Hematopoietic multipotent progenitor cell (in vitro differentiated cells): ENCODE results near the gene FOXM1. TPM values are rescaled to one million over a fixed set of nuclear protein-coding genes. Genes with fewer than 3 reads are reported as not detected.
"Not testable (repeated sequence)": the region's sequence is repeated elsewhere in the genome, so short reads cannot be mapped to it uniquely, and the experiment has no call there.

Source experiments
- DNase-seq, 3 donors: peaks; one replicate each; pipeline ENCODE4 v3.0.0-alpha.2; 2011 to 2015; ENCODE audit warnings: low read depth in 2 of 3, low spot score in 2 of 3
- total RNA-seq: library from RNA; depleted of rRNA; stranded (reverse); fragments of >200 nt; gene quantifications from one replicate; pipeline ENCODE4 v1.2.3, GENCODE V29; 2012

The FOXM1 gene
- total RNA-seq, 1 donor, result 4.0 TPM

DNA sequence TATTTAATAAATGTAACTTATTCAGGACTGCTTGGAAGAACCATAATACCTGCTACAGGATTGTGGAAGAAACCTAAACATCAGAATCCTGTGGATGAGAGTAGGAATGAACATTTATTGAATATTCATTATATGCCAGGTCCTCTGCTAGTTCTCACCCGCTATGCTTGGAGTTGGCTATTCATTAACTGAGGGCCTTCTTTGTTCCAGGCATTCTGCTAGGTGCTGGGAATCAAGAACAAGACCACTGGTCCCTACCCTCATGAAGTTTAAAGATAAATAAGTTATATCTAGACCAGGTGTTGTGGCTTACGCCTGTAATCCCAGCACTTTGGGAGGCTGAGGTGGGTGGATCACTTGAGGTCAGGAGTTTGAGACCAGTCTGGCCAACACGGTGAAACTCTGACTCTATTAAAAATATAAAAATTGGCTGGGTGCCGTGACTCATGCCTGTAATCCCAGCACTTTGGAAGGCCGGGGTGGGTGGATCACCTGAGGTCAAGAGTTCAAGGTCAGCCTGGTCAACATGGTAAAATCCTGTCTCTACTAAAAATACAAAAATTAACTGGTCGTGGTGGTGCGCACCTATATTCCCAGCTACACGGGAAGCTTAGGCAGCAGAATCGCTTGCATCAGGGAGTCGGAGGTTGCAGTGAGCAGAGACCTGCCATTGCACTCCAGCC lies 9.9 kb upstream of the FOXM1 start:
- DNase-seq, result no peak

DNA sequence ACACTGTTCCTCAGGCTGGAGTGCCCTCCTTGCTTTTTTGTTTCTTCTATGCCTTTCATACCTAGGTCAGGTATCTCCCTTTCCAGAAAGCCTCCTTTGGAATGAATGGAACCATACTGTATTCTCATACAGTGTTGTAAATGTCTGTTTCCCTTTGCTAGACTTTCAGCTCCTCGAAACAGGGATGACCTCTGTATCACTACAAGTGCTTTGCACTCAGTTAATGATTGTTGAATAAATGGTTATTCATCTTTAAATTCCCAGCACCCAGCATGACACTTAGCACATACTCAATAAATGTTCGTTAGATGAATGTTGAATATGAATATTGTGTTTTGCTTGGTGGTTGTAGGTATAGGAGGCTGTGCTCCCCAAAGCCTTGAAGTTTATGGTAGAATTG lies 7.8 kb upstream of the FOXM1 start:
- DNase-seq, result no peak

DNA sequence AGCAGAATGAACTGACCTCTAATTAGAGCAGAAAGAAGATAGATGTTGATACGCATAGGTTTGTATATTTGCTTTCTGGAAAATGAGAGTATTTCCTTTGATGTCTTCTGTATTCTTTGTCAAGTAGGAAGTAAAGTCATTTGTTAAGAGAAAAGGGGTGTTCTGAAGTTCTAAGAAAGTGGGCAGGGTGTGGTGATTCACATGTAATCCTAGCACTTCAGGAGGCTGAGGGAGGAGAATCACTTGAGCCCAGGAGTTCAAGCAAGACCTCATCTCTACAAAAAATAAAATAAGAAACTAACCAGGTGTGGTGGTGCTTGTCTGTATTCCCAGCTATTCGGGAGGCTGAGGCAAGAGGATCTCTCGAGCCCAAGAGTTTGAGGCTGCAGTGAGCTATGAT lies 2.9 kb upstream of the FOXM1 start:
- no peak for DNase-seq

DNA sequence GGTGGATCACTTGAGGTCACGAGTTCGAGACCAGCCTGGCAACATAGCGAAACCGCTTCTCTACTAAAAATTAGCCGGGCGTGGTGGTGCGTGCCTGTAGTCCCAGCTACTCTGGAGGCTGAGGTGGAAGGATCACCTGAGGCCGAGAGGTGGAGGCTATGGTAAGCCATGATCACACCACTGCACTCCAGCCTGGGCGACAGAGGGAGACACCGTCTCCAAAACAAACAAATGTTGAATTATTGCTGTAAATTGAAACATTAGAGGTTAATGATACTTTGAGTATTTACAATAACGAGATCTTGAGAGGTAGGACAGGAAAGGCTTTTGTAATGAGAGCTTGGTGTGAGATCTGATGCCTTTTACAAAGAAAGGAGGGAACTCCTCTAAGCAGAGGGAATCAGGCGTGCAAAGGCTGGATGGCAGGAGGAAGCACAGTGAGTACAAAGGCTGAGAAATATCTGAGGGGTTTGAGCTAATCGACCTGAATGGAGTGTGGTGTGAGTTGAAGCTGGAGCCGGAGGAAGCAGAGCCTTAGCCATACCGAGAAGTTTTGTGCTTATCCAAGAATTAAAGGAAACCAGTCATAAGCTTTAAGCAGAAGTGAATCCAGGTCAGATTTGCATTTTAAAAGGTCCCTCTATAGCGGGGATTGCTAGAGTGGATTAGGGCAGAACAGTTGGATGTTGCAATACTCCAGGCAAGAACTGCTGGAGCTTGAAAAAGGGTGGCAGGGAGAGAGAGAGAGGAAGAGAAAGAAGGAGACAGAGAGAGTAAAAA lies 1.2 kb upstream of the FOXM1 start:
- DNase-seq, result no peak

DNA sequence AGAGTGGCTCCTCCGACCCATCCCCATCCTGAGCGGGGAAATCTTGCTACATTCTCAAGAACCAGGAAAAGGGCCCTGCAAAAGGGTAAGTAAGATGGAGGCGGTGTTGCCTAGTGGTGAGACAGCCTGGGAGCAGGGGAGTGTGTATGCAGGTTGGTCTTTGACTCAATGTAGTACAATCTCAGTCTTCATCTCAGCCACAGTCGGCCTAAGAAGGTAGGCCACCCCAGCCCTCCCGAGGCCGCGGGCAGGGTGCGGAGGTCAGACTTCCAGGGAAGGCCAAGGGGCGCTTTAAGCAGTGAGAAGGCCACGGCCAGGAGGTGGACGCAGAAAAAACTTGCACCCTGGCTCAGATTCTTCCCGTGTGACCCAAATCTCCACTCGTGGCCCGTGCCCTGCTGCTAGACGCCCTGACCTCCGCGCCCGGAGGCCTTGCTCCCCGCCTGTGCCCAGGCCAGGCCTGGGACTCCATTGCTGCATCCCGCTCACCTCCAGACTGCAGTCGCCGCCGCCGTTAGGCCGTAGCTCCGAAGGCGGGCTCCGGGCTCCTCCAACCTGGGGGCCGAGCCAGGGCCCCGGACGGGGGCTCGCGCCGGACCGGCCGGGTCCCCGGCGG lies 435 bp downstream of the FOXM1 start:
- DNase-seq, result peak in 2 of 3 donors; percentile 10

DNA sequence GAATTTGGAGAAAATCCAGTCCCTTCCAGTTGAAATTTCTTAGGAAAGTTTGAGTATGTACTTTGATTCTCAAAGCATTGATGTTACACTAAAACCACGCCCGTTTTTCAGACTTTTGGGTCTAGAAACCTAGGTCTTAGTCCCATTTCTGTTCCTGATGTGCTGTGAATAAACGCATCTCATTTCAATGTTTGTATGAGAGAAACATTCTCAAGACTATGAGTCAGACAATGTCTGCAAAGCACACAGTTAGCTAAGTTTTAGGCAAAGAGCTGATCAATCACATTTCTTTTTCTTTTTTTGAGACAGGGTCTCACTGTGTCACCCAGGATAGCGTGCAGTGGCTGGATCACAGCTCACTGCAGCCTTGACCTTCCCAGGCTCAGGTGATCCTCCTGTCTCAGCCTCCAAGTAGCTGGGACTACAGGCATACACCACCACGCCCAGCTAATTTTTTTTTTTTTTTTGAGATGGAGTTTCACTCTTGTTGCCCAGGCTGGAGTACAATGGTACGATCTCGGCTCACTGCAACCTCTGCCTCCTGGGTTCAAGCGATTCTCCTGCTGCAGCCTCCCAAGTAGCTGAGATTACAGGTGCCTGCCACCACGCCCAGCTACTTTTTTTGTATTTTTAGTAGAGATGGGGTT lies 7.9 kb downstream of the FOXM1 start:
- not testable (repeated sequence) for DNase-seq

DNA sequence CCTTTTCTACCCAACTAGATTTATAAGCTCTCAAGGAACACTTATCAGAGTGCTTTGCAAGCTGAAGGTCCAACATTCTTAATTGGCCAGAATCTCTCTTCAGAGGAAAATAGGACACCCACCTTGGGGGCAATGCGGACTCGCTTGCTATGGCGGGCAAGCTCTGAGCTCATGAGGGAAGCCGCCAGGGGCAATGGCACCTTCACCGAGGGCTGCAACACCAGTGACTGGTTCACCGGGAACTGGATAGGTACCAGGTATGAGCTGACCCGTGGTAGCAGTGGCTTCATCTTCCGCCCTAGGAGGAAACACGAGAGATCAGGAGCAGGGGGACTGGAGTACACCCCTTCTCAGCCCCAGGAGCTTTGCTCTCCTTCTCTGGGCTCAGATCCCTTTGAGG lies 12.8 kb downstream of the FOXM1 start:
- no peak for DNase-seq

DNA sequence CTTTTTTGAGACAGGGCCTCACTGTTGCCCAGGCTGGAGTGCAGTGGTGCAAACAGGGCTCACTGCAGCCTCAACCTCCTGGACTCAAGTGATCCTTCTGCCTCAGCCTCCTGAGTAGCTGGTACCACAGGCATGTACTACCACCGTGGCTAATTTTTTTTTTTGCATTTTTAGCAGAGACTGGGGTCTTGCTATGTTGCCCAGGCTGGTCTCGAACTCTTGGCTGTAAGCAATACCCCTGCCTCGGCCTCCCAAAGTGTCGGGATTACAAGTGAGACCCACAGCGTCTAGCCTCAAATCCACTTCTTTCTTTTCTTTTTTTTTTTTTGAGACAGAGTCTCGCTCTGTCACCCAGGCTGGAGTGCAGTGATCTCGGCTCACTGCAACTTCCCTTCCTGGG lies 13.6 kb downstream of the FOXM1 start:
- DNase-seq, result not testable (repeated sequence)

DNA sequence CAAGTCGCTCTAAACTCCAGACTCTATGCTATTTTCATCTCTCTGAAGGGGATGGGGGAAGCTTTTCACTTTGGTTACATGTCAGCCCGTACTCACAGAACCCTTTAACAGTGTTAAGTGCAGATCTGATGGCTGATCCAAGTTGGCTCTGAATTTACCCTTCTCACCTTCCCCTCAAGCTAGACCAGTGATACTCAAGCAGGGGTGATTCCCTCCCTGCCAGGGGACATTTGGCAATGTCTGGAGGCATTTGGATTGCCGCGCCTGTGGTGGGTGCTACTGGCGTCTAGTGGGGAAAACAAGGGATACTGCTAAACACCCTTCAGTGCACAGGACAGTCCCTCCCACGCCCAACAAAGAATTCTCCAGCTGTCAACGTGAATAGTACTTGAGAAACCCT lies 14.1 kb downstream of the FOXM1 start:
- DNase-seq, result no peak

DNA sequence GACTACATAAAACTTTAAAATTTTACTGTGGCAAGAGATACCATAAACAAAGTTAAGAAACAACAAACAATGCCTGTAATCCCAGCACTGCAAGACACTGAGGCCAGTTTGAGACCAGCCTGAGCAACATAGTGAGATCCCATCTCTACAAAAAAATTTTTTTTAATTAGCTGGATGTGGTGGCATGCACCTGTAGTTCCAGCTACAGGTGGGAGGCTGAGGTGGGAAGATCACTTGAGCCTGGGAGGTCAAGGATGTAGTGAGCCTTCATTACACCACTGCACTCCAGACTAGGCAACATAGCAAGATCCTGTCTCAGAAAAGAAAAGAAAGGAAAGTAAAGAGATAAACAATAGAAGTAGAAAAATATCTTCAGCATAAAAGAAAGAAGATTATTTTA lies 16.8 kb downstream of the FOXM1 start:
- DNase-seq, result no peak

DNA sequence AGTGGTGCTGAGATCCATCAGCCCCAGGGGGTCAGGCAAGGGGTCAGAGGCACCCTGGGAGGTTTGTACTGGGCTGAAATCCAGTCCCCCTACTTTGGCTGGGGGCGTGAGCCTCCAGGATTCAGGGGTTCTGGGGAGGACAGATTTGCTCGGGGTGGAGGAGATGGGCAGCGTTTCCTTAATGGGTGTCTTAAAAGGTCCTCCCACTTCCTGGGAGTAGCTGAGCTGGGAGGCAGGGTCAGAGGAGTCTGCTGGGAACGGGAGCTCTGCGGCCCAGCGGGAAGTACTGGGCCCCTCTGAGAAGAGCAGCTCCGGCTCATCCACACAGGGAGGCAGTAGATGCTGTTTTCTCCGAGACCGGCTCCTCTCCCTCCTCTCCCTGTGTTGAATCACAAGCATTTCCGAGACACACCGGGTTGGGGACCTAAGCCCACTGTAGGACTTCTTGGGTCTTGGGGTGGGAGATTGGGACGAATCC lies 18.0 kb downstream of the FOXM1 start:
- DNase-seq, result no peak

DNA sequence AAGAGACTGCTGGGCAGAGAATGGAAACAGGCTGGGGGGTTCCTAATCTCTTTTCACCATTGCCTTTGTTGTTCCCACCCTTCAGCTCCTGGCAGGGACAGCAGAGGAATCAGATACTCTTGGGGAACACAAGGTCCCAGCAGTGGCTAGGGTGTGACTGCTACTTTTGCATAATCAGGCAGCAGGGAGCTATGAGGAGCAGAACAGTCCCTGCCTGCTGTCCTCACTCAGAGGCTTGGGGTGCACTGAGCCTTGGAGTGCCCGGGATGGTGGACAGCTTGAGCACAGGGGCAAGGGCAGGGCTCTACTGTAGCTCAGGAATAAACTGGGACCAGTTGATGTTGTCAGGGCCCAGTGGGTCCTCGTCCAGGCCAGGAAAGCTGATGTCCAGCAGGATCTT lies 18.6 kb downstream of the FOXM1 start:
- no peak for DNase-seq

DNA sequence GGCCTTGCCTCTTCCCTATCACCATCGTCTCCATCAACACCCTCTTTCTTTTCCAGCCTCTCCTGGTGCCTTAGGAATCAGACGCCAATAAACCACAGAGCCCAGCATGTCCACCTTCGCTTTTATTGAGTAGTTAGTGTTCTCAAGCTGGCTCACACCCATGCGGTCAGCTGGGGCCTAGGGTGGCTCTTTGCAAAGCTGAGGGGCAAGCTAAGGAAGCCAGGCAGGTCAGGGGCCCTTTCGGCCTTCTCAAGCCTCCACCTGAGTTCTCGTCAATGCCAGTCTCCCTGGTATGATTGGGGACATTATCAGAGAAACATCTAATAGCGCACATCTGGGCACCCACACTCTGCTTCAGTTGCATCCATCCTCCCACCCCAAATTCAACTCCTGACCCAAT lies 19.4 kb downstream of the FOXM1 start:
- no peak for DNase-seq

DNA sequence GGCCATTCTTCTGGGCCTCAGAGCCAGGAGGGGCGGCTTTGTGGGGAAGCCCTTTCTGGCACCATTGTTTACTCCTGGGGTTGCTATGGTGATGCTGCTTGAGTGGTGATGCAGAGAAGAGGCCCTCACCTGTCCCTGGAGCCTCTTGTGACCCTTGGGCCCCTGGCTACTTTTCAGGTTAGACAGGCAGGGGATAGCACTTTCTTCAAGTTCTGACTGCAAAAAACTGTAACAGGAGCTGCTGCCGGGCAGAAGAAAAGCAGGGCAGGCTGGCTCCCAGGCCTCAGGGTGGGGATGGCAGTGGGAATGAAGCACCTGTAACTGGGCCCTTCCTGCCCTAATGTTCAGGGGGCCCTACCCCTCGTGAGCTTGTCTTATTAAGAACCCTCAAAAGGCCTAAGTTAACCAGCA lies 19.9 kb downstream of the FOXM1 start, which contains the start of gene TEX52:
Gene TEX52 (minus strand): TSS at position 19 of the 411 bp plus-strand sequence. CDS start 13 bp downstream, at position 6.
- DNase-seq, result no peak

DNA sequence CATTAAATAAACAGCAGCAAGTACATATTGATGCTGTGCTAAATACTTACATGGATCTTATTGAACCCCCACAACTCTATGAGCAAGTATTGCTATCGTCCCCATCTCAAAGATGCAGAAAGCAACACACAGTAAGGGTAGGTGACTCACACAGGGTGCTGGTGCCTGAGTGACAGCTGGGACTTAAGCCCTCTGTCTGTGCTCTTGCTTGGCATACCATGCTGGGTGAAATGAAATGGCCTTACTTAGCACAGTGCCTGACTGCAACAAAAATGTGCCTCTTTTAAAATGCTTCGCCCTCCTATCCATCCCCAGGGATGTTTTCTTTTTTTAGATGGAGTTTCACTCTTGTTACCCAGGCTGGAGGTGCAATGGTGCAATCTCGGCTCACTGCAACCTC lies 20.9 kb downstream of the FOXM1 start:
- DNase-seq, result no peak

DNA sequence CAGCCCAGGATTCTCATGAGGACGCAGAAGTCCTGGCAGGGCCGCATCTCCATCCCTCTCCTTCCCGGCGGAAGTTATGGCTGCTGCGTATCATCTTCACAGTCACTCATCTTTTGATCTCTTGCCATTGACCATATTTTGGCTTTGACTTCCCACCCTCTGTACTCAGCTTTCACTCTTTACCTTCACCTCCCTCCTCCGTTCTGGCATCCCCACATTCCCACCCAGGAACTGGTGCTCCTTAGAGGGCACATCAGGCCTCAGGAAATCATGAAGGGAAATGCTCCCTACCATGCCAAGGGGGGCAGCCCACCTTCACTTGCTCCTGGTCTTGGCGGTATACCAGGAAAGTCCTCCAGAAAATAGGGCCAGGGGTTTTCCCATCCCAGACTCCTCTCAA lies 21.4 kb downstream of the FOXM1 start:
- no peak for DNase-seq

DNA sequence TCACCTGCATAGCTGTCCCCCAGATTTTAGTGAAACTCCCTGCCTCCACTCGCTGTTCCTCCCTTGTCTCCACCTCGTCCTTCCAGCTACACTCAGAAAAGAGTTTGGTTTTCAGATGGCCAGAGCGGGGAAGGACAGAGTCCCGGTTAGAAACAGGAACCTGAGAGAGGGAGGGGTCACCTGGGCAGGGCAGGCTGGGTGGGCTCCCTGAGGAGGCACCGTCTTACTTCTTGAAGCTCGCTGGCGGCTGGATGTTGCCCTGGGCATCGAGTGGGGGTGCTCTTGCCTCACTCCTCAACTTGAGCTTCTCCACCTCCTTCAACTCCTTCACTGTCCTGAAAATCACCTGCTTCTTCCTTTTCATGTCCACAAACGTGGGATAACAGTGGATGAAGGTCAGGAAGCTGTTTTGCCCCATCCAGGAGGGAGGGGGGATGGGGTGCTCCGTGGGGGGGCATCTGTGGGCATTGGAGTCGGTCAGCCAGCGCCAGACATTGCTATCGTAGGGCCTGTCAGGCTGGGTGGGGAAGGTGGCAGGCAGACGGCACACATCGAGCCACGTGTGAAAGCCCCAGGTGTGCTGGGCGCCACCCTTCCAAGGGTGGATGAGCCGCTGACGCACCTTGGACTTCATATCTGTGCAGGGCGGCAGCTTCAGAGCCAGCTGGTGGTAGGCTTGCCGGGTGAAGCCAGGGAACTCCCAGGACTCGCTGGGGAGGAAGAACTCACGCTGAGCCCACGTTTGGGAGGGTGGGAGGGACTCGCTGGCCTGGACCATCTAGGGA lies 22.1 kb downstream of the FOXM1 start:
- DNase-seq, result no peak

DNA sequence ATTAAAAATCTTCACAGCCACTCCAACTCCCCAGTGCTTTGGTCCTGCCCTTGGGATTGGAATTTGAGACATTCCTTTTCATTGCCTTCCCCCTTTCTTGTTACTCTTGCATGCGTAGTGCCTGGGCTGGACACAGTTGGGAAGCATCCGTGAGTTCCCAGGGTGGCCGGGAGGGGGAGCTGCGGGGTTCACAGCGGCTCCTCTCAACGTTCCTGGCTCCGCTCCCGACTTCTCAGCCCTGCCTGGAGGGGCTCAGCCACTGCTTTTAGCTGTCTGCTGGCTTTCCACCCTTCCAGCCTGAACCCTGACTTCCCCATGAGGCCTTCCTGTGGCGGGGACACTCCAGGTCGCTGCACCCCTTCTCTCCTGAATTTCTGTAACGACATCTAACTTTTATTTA lies 23.3 kb downstream of the FOXM1 start:
- peak in 2 of 3 donors; percentile 47 to 67 for DNase-seq

DNA sequence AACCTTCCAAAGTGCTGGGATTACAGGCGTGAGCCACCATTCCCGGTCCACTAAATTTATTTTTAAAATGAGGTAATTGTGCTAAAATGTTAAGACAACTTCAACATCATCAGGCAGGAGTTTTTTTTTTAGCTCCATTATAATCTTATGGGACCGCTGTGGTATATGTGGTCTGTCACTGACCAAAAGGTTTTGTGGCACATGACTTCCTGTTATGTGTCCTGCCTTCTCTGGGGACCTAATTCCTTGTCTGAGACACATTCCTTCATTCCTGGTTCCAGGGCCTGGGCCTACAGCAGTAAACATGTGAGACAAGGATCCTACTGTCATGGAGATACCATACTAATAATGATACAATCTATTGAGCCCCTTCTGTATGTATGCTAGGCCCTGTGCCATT lies 25.0 kb downstream of the FOXM1 start:
- no peak for DNase-seq

DNA sequence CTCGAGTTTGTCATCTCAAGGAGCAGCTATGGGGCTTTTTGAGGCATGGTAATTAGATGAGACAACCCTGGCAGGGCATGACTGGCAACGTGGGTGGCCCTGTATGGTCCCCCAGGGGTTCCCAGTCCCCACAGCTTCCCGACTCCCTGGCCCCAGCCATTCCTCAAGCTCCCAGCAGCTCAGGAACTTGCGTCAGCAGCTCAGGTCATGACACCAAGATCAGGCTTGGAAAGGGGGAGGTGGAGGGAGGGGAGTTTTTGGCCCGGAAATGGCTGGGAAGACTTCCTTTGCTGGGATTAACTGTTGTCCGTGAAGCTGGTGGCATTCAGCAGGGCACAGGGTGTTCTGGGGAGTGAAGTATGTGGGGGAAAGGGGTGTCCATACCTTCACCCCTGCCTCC lies 31.7 kb downstream of the FOXM1 start:
- no peak for DNase-seq
